HG03064 (cell line): ENCODE results near the gene BGN.

Source experiments
- ATAC-seq: cut with Tn5 transposase; IDR thresholded peaks from one replicate; pipeline ENCODE4 v1.9.1; 2021; ENCODE audit warnings: low read depth; ENCODE audit not compliant: unreplicated experiment

BGN gene

GRCh38 chrX:153481043-153481442 is 13.7 kb upstream of the BGN start:
- ATAC-seq, result no peak

GRCh38 chrX:153482376-153483015 is 12.3 kb upstream of the BGN start:
- ATAC-seq, result no peak

- no peak for ATAC-seq
These were observed 9.2 kb upstream of the BGN start for GRCh38 chrX:153485396-153486080.

- no peak for ATAC-seq
These were observed 8.6 kb upstream of the BGN start for GRCh38 chrX:153486171-153486570.

GRCh38 chrX:153487590-153488071 is 7.1 kb upstream of the BGN start:
- ATAC-seq, result no peak

GRCh38 chrX:153488231-153488914 is 6.4 kb upstream of the BGN start:
- ATAC-seq, result no peak

GRCh38 chrX:153490217-153490930 is 4.4 kb upstream of the BGN start:
- ATAC-seq, result no peak

GRCh38 chrX:153491351-153491914 is 3.3 kb upstream of the BGN start:
- ATAC-seq, result no peak

- no peak for ATAC-seq
These were observed 2.9 kb upstream of the BGN start for GRCh38 chrX:153491918-153492317.

- ATAC-seq, result no peak
These were observed 2.2 kb upstream of the BGN start for GRCh38 chrX:153492543-153492942.

GRCh38 chrX:153493085-153493484 is 1.7 kb upstream of the BGN start:
- ATAC-seq, result no peak

GRCh38 chrX:153494061-153494460 is 719 bp upstream of the BGN start:
- ATAC-seq, result no peak

- ATAC-seq, result no peak
These were observed 577 bp downstream of the BGN start for GRCh38 chrX:153495362-153495751.

- ATAC-seq, result no peak
These were observed 1.3 kb downstream of the BGN start for GRCh38 chrX:153495903-153496589.

- no peak for ATAC-seq
These were observed 1.8 kb downstream of the BGN start for GRCh38 chrX:153496590-153496959.

- no peak for ATAC-seq
These were observed 3.7 kb downstream of the BGN start for GRCh38 chrX:153498453-153498852.

GRCh38 chrX:153499341-153499740 is 4.6 kb downstream of the BGN start:
- no peak for ATAC-seq

- no peak for ATAC-seq
These were observed 5.1 kb downstream of the BGN start for GRCh38 chrX:153499876-153500275.

GRCh38 chrX:153500676-153501280 is 6.0 kb downstream of the BGN start:
- ATAC-seq, result no peak

- no peak for ATAC-seq
These were observed 6.8 kb downstream of the BGN start for GRCh38 chrX:153501530-153501929.
